Measurements from ENCODE around the gene CYP27B1. TPM values are rescaled to one million over a fixed set of nuclear protein-coding genes. Genes with fewer than 3 reads are reported as not detected.

CYP27B1 gene
- total RNA-seq, 2 experiments from 2014 or later, result 6.9 to 7.1 TPM

DNA sequence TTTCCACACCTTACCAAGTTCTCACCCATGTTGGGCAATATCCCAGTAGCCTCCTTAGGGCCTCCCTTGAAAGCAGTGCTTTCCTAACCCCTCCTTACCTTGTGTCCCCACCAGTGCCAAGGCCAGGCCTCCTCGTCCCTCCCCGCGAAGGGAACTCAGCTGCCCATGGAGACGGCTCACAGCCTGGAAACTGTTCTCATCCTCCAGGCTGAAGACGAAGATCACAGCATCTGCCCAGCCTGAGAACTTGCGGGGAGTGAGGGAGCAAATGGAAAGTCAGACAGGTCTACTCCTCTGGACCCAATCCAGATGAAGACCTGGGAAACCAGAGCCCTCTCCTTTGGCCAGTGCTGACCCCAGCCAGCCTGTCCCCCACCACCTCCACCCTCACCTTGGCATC is 33.0 kb downstream of the CYP27B1 start:
- H4K20me1 ChIP-seq (ENCODE audit: insufficient read depth, low read length), result no peaks in the 10 kb centered on the region
- H3K9me3 ChIP-seq (ENCODE audit: low read length), result no peaks in the 10 kb centered on the region
- H3K27ac ChIP-seq (ENCODE audit: low read depth, low read length, poor library complexity, severe bottlenecking), result no peak overlapping the region
- CTCF ChIA-PET (ENCODE audit: unreplicated experiment), result no interaction called here
- POLR2A ChIA-PET, result interaction anchor here (0.6 kb wide), 1 partner anchor 333 kb away, joined by 3 read pairs; no protein-coding TSS in a partner anchor
- H3K36me3 ChIP-seq (ENCODE audit: insufficient read depth, low read length), result peaks cover 56% of the 10 kb centered on the region
- no peak for TF ChIP-seq EZH2phosphoT487 (IDR thresholded peaks at IDR 0.05; ENCODE audit: borderline replicate concordance, low read depth, low read length)
- TF ChIP-seq CTCF (conservative IDR thresholded peaks at IDR 0.05; ENCODE audit: low read length), result no peak
- no peak overlapping the region for H3K4me2 ChIP-seq (ENCODE audit: low read length)
- H2AFZ ChIP-seq (ENCODE audit: low read length), result no peak overlapping the region
- no peaks in the 10 kb centered on the region for H3K4me1 ChIP-seq (ENCODE audit: insufficient read depth, low read length, poor library complexity, severe bottlenecking)
- intact Hi-C loops (cut with micrococcal nuclease; ENCODE audit: unreplicated experiment), result no loop called here
- H3K4me3 ChIP-seq (ENCODE audit: low read depth, low read length, poor library complexity, severe bottlenecking), result no peak overlapping the region
- no peaks in the 10 kb centered on the region for H3K79me2 ChIP-seq (ENCODE audit: insufficient read depth, low read depth, low read length)
- BruUV-seq (replicated peaks), result no TSS peak
- no peak for DNase-seq (ENCODE audit: low spot score)
- no peaks in the 10 kb centered on the region for H3K9me2 ChIP-seq (ENCODE audit: insufficient read depth, low read length)

DNA sequence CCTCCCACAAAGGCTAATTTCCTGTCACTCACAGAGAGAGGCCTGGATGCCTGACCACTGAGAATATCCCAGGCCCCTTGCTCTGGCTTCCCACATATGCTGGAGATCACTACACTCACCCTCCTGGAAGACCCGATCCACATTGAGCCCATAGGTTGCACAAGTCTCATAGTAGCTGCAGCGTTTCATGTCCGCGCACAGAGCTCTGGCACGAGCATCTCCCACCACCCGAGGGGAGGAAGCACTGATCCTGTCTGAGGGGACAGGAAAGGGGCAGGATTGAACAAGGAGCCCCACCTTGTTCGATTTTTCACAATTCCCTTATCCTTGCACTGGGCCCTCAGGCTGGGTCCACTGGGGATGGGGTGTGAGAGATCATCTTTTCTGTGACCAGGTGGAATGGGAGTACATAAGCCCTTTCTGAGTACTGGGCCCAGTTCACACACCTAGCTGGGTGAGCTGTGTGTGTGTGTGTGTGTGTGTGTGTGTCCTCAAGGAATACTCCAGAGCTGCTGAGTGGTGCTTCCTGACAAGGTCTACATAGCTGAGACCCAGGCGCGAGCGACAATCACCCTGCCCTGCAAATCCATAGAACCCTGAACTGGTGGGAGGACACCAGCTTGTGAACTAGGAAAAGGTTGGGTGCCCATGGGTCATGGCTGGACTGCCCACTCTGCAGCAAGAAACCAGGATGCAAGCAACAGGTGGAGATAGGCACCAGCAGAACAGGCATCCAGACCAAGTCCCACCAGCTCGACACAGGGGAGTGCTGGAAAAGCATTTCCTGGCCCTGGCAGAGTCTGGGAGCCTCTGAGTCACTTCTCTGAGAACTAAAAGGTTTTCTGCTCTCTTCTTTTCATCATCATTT is 33.9 kb downstream of the CYP27B1 start:
- H3K79me2 ChIP-seq (ENCODE audit: insufficient read depth, low read depth, low read length), result no peaks in the 10 kb centered on the region
- H4K20me1 ChIP-seq (ENCODE audit: insufficient read depth, low read length), result no peaks in the 10 kb centered on the region
- H3K27ac ChIP-seq (ENCODE audit: low read depth, low read length, poor library complexity, severe bottlenecking), result no peak overlapping the region
- H3K9me3 ChIP-seq (ENCODE audit: low read length), result no peaks in the 10 kb centered on the region
- ChIA-PET CTCF (ENCODE audit: unreplicated experiment) (no interaction called here), POLR2A (interaction anchor here (0.6 kb wide), 2 partner anchors 179 to 618 kb away, joined by 3 read pairs; no protein-coding TSS in a partner anchor)
- H3K4me3 ChIP-seq (ENCODE audit: low read depth, low read length, poor library complexity, severe bottlenecking), result no peak overlapping the region
- no peaks in the 10 kb centered on the region for H3K9me2 ChIP-seq (ENCODE audit: insufficient read depth, low read length)
- H3K36me3 ChIP-seq (ENCODE audit: insufficient read depth, low read length), result peaks cover 56% of the 10 kb centered on the region
- no peak overlapping the region for H2AFZ ChIP-seq (ENCODE audit: low read length)
- no peak for DNase-seq (ENCODE audit: low spot score)
- no TSS peak for BruUV-seq (replicated peaks)
- H3K4me1 ChIP-seq (ENCODE audit: insufficient read depth, low read length, poor library complexity, severe bottlenecking), result no peaks in the 10 kb centered on the region
- intact Hi-C loops (cut with micrococcal nuclease; ENCODE audit: unreplicated experiment), result no loop called here
- TF ChIP-seq CTCF (conservative IDR thresholded peaks at IDR 0.05; ENCODE audit: low read length) (no peak), EZH2phosphoT487 (IDR thresholded peaks at IDR 0.05; ENCODE audit: borderline replicate concordance, low read depth, low read length) (no peak)
- H3K4me2 ChIP-seq (ENCODE audit: low read length), result no peak overlapping the region

- Histone ChIP-seq H3K4me2 (ENCODE audit: low read length) (no peak overlapping the region), H4K20me1 (ENCODE audit: insufficient read depth, low read length) (no peaks in the 10 kb centered on the region), H3K36me3 (ENCODE audit: insufficient read depth, low read length) (peaks cover 63% of the 10 kb centered on the region), H2AFZ (ENCODE audit: low read length) (no peak overlapping the region), H3K9me2 (ENCODE audit: insufficient read depth, low read length) (no peaks in the 10 kb centered on the region), H3K9me3 (ENCODE audit: low read length) (no peaks in the 10 kb centered on the region), H3K27ac (ENCODE audit: low read depth, low read length, poor library complexity, severe bottlenecking) (no peak overlapping the region), H3K4me3 (ENCODE audit: low read depth, low read length, poor library complexity, severe bottlenecking) (no peak overlapping the region), H3K4me1 (ENCODE audit: insufficient read depth, low read length, poor library complexity, severe bottlenecking) (no peaks in the 10 kb centered on the region), H3K79me2 (ENCODE audit: insufficient read depth, low read depth, low read length) (no peaks in the 10 kb centered on the region)
- intact Hi-C loops (cut with micrococcal nuclease; ENCODE audit: unreplicated experiment), result no loop called here
- BruUV-seq (replicated peaks), result no TSS peak
- POLR2A ChIA-PET, result interaction anchor here (0.6 kb wide), 1 partner anchor 617 kb away, joined by 3 read pairs; no protein-coding TSS in a partner anchor
- no peak for DNase-seq (ENCODE audit: low spot score)
- CTCF ChIA-PET (ENCODE audit: unreplicated experiment), result no interaction called here
- TF ChIP-seq EZH2phosphoT487 (IDR thresholded peaks at IDR 0.05; ENCODE audit: borderline replicate concordance, low read depth, low read length) (no peak), CTCF (conservative IDR thresholded peaks at IDR 0.05; ENCODE audit: low read length) (no peak)
These were observed 34.6 kb downstream of the CYP27B1 start for GRCh38 chr12:57732270-57732669.
